ENCODE data around the gene METTL17.

DNA sequence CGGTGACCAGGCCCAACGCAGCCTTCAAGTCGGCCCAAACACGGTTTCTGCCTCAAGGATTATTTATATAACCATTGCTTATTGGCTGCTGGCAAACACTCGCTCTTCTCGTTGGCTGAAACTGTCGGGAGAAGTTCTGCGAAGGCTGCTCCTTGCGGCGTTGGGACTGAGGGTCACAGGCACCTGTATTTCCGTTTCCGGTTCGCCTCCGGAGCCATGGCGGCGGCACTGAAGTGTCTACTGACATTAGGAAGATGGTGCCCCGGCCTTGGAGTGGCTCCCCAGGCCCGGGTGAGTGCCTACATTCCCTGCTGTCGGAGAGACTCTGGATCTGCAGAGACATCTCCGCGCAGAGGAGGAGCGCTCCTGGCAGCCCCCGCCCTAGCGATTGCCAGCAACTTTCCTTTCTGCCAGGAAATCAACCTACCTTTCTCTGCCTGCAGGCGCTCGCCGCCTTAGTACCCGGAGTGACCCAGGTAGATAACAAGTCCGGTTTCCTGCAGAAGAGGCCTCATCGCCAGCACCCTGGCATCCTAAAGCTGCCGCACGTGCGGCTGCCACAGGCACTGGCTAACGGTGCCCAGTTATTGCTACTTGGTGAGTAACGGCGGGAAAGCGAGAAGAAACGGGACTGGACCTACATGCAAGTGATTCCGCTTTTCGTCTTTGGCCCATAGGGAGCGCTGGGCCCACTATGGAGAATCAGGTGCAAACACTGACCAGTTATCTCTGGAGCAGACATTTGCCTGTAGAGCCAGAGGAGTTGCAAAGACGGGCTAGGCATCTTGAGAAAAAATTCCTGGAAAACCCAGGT, at the start of gene METTL17:
- TF ChIP-seq, protein P1, sequence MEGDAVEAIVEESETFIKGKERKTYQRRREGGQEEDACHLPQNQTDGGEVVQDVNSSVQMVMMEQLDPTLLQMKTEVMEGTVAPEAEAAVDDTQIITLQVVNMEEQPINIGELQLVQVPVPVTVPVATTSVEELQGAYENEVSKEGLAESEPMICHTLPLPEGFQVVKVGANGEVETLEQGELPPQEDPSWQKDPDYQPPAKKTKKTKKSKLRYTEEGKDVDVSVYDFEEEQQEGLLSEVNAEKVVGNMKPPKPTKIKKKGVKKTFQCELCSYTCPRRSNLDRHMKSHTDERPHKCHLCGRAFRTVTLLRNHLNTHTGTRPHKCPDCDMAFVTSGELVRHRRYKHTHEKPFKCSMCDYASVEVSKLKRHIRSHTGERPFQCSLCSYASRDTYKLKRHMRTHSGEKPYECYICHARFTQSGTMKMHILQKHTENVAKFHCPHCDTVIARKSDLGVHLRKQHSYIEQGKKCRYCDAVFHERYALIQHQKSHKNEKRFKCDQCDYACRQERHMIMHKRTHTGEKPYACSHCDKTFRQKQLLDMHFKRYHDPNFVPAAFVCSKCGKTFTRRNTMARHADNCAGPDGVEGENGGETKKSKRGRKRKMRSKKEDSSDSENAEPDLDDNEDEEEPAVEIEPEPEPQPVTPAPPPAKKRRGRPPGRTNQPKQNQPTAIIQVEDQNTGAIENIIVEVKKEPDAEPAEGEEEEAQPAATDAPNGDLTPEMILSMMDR (IDR thresholded peaks at IDR 0.05; ENCODE audit: low read depth, low read length): peak; percentile 42
- TF ChIP-seq POLR2A (IDR thresholded peaks at IDR 0.05; ENCODE audit: extremely low read depth, insufficient read length) (peak; percentile 59), MAX (IDR thresholded peaks at IDR 0.05; ENCODE audit: low read depth, low read length) (peak; percentile 56)

All from NB4 (cell line).